HG03095 (cell line): ENCODE measurements around the gene CD3G.

Experiments used
- ATAC-seq: cut with Tn5 transposase; IDR thresholded peaks from one replicate; pipeline ENCODE4 v1.9.1; 2021; ENCODE audit warnings: moderate library complexity; ENCODE audit not compliant: unreplicated experiment

CD3G gene

DNA sequence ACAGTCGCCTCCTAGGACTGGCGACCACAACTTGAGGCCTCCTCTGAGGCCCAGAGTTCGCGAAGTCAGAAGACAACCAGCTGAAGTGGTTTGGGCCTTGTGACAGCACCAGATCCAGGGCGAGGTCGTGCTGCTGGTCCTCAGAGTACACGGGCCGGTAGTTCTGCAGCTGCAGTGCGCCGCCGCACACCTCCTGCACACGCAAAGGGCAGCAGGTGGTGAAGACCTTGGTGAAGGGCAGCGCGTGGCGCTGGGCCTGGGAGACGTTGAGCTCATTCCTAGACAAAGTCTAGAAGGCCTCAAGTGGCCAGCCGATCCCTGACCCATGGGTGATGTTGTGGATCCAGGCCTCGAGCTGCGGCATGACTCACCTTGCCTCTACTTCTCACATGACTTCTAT lies 21.4 kb upstream of the CD3G start:
- ATAC-seq: no peak

DNA sequence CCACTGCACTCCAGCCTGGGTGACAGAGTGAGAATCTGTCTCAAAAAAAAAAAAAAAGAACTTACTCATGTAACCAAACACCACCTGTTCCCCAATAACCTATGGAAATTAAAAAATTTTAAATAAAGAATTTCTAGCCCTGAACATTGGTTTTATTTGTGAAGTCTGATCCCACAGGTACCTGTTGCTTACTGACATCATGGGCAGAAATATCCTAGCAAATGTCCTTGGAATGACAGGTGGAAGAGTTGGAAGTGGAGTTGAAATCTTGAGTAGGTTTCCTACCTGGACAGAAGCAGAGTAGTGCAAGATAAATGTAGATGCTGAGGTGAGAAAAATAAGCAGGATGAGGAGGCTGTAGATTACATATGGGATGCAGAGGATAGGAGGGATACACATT lies 18.9 kb upstream of the CD3G start:
- no peak for ATAC-seq

DNA sequence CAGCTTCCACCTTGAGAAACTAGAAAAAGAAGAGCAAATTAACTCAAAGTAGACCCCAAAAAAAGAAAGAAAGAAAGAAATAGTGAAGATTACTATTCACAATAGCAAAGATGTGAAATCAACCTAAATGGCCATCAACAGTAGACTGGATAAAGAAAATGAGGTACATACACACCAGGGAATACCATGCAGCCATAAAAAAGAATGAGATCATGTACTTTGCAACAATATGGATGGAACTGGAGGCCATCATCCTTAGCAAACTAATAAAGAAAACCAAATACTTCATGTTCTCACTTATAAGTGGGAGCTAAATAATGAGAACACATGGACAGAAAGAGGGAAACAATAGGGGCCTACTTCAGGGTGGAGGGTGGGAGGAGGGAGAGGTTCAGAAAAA lies 15.4 kb upstream of the CD3G start:
- no peak for ATAC-seq

DNA sequence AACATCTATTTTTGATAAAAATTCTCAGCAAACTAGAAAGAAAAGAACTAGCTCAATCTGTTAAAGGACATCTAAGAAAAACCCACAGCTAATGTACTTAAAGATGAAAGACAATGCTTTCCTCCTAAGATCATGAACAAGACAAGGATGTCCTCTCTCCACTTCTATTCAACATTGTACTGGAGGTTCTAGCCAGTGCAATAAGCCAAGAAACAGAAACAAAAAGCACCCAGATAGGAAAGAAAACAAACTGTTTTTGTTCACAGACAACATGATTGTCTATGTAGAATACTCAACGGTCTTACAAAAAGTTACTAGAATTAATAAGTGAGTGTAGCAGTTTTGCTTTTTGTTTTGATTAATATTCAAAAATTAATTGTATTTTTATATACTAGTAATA lies 9.4 kb upstream of the CD3G start:
- no peak for ATAC-seq

DNA sequence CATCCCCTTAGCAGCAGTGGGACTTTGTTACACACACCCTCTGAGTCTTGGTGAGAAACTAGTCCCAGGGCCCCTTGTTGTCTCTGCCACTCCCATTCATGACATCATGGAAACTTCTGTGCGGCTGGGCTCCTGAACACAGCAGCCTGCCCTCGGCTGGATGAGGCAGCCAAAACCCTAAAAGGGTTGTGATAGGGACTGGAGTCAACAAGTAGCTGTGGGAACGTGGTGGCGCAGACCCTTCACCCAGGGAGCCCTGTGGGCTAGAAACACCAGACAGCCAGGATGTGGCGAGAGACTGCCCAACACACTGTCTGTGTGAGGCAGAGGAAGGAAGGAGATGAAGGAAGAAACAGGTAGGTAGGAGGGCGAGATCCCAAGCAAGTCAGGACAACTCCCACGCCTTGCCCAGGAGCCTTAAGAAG lies 5.5 kb upstream of the CD3G start:
- ATAC-seq: no peak

DNA sequence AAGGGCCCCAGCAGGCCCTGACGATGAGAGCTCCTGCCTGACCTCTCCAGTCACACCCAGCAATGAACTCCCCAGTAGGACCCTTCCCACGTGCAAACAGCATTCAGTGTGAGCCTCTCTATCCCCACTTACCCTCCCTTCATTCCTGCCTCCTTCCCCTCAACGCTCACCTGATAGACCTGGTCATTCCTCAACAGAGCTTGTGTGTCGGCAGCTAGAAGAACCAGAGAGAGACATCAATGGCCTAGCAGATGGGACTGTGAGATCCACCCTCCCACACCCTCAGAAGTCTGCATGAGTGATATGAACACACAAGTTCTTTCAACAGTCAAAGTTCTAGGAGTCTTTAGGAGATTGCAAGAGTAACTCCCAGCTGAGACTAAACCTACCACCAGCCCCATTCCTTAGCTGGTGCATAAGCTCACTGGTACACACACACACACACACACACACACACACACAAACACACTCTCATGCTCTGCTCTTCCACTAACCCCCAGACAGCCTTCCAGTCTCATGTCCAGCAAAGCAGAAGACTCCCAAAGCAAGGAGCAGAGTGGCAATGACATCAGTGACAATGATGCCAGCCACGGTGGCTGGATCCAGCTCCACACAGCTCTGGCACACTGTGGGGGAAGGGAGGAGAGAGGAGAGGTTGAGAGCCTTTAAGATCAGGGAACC lies 4.7 kb upstream of the CD3G start:
- no peak for ATAC-seq

DNA sequence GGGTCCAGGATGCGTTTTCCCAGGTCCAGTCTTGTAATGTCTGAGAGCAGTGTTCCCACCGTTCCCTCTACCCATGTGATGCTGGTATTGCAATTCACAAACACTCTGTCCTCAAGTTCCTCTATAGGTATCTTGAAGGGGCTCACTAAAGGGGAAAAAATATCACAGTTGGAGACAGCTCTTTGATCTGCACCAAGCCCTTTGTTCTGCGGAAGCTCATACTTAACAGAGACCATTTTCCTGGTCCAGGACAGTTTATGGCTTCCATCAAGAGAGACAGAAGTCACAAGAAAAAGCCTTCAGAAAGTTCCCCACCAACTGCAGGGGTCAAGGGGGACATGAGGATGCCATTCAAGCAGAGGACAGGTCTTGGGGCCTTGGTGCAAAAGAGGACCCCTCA lies 3.7 kb upstream of the CD3G start:
- ATAC-seq: no peak

DNA sequence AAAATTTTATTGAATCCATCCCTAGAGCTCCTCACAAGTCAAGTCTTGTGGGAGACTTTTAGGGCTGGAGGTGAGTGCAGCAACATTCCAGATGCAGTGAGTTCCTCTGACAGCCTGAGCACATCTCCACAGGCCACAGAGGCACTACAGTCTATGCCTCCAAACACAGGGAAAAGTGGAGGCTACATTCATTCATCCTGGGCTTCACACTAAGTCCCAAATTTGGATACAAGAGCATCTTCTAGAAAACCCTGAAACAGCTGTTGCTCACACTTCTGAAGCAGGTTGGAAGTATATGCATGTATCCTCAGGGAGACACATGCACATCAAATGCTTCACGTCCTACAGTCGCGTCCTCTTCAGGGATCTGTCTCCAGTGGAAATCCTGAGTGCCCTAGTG lies 2.9 kb upstream of the CD3G start:
- ATAC-seq: no peak

DNA sequence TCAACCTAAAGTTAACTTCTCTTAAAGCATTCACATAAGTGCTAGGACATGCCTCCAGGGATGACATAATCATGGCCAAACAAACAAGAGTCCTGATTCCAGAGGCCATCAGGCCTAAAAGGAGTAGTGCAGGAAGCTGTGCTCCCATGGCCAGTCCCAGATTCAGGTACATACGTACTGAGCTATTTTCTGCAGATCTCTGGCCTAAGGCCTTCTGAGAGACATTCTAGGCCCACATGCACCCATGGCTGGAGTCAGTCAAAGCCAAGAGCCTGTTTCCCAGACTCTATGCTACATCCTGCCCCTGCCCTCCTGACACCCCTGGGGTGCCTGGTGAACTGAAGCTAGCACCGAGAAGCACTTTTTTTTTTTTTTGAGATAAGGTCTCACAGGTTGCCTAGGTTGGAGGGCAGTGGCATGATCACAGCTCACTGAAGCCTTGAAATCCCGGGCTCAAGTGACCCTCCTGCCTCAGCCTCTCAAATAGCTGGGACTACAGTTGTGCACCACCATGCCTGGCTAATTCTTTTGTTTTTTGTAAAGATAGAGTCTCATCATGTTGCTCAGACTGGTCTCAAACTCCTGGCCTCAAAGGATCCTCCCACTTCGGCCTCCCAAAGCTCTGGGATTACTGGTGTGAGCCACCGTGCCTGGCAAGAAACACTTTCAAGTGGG lies 2.2 kb upstream of the CD3G start:
- no peak for ATAC-seq

DNA sequence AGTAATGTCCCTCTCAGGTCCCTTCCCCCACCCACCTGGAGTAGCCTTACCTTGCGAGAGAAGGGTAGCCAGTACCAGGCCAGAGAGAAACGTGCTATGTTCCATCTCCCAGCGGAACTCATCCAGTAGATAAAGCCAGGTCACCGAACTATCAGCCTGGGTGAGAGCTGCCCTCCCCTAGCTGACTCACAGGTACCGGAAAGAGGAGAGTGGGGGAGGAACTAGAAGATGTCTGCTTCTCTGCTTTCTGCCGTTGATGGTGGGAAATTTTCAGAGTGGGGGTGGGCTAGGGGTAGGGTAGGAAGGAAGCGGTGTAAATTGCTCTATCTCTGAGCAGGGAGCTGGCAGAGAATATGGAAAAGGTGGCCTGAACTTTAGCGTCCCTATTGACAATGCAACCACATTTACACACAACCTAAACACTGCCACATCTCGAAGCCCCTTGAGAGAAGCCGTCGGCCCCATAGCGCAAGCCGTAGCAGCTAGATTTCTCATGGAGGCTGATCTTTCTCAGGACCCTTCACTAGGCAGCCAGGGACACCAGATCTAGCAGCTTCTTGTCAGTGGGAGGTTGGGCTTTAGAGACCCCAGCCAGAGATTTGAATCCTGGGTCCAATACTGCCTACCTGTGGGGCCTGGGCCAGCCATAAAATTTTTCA lies 1.5 kb upstream of the CD3G start, which contains the start of gene CD3D:
TSS of gene CD3D (minus strand) at position 203 of the 659 bp plus-strand sequence. CDS start at position 105, 98 bp downstream.
- no peak for ATAC-seq

DNA sequence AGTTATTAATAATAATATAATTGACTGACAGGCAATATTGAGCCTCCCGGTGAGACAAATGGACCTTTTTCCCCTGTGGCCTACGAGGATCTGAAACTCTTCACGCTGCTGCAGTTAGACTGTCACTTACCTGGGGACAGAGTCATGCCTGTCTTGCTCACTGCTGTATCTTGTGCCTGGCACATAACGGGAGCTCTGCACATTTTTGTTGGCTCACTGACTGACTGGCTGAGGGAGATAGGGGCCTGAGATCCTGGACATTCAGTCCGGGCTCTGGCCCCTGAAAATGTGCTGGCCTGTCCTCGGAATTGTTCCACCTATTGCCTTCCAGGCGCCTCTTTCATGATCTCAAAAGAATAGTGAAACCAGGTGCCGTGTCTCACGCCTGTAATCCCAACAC lies 896 bp upstream of the CD3G start:
- ATAC-seq: no peak

DNA sequence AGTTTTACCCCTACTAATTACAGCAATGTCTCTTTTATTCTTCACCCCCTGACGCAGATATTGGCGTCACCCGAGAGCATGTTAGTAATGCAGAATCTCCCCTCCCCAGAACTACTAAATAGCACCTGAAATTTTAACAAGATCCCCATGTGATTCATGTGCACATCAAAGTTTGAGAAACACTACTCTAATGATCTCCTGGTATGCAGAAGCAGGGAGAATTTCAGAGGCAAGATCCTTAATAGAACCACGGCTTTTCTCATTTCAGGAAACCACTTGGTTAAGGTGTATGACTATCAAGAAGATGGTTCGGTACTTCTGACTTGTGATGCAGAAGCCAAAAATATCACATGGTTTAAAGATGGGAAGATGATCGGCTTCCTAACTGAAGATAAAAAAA lies 5.3 kb downstream of the CD3G start:
- no peak for ATAC-seq

DNA sequence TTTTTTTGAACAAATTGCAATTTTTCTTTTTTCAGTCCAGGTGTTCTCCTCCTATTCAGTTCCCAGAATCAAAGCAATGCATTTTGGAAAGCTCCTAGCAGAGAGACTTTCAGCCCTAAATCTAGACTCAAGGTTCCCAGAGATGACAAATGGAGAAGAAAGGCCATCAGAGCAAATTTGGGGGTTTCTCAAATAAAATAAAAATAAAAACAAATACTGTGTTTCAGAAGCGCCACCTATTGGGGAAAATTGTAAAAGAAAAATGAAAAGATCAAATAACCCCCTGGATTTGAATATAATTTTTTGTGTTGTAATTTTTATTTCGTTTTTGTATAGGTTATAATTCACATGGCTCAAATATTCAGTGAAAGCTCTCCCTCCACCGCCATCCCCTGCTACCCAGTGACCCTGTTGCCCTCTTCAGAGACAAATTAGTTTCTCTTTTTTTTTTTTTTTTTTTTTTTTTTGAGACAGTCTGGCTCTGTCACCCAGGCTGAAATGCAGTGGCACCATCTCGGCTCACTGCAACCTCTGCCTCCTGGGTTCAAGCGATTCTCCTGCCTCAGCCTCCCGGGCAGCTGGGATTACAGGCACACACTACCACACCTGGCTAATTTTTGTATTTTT lies 9.1 kb downstream of the CD3G start:
- no peak for ATAC-seq

DNA sequence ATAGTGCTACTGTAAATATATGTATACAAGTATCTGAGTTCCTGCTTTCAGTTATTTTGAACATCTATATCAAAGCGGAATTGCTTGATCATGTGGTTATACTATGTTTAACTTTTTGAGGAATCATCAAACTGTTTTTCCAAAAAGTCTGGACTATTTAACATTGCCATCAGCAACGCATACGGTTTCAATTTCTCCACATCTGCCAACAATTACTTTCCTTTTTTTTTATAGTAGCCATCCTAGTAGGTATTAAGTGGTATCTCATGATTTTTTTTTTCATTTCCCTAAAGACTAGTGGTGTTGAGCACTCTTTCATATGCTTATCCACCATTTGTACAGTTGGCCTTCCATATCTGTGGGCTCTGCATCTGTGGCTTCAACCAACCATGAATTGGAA lies 13.9 kb downstream of the CD3G start:
- ATAC-seq: no peak

DNA sequence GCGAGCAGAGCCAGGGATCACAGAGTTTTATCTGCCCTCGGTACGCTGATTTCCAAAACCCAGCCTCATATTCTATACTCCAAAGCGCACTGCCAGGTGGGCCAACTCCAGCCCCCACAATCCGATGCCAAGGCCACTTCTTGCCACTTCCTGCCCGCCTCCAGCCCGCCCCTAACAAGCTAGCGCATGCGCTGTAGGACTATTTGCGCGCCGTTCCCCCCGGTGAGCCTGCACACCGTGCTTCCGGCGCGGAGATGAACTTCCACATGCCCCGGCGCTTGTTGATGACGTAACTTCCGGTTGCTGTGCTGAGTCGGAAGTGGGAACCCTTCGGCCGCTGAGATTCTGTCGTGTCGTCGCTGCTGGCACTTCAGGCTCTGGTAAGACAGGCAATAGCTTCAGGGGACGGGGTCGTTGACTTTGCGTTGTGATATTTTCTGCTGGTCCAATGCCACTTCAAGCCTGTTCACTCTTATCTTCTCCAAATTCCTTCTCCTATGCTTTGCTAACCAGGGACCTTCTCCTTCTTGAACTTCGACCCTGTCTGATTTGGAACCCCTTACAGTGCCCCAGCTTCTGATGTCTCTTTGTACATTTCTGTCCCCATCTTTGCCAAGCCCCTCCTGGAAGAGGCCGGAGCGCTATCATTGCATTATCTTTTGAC lies 15.3 kb downstream of the CD3G start, which contains the start of gene UBE4A:
TSS of gene UBE4A (plus strand) at position 306 of the 664 bp plus-strand sequence. CDS start 5,481 bp downstream, outside the sequence.
- peak; percentile 88 for ATAC-seq

DNA sequence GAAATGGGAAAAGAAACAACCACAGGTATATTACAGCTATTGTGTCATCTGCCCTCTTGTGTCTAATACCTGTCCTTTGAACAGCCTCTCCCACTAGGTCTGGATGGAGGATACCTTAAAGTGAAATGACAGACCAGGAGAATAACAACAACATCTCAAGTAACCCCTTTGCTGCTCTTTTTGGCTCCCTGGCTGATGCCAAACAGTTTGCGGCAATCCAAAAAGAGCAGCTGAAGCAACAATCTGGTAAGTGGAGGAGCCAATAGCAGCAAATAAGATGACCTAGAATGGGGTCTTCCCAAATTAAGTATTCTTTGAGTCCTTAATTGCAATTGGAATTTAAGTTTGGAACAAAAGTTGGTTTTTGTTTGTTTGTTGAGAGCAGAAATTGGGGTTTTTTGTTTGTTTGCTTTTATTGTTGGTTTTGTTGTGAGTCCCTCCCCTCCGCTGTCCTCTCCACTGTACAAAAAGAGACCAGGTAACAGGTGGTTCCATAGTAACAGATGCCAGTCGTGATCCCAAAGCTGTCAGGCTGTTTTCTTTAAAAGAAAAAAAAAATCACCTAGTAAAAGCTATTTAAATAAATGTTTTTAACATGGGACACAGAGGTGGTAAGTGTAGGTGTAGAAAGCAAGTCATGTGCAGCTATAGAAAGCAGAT lies 20.9 kb downstream of the CD3G start:
- no peak for ATAC-seq

DNA sequence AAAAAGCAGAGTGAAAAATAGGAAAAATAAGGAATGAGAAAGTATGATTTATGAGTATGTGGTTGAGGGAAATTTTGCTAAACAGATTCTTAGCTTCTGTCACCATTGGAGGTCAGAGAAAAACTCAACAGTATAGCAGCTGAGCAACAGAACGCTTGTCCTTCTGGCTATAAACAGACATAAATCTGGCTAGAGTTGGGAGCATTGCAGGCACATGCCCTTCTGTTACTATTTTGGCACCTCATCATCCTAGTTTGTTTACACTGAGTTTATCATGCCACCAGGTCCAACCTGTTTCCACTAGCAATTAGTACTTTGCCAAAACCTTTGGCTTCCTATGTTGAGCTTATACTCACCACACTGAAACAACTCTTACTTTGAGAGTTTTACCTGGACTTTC lies 22.1 kb downstream of the CD3G start:
- ATAC-seq: no peak

DNA sequence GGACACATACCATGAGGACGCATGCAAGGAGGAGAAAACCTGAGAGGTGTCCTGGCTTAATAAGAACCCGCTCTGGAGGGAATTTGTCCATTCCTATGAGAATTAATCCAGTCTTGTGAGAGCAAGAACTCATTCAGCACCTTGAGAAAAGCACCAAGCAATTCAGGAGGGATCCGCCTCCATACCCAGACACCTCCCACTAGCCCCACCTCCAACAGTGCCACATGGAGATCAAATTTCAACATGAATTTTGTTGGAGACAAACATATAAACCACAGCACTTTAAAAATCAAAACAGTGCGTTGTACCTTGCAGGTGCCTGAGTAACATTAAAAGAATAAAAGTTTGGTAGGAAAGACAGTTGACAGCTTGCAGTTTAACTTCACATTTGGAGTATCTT lies 26.6 kb downstream of the CD3G start:
- no peak for ATAC-seq

DNA sequence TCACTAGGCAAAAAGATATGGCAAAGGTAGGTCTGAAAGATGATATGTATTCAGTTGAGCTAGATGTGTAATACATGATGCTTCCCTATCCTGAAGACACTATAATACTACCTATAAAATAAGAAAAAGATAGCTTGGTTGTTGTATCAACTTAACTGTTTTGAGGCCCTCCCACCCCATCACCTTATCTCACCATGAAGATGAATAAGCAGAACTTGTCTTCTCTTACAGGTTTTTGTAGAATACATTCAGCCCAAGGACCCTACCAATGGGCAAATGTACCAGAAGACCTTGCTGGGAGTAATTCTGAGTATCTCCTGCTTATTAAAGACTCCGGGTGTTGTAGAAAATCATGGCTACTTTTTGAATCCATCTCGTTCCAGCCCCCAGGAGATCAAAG lies 29.1 kb downstream of the CD3G start:
- no peak for ATAC-seq

DNA sequence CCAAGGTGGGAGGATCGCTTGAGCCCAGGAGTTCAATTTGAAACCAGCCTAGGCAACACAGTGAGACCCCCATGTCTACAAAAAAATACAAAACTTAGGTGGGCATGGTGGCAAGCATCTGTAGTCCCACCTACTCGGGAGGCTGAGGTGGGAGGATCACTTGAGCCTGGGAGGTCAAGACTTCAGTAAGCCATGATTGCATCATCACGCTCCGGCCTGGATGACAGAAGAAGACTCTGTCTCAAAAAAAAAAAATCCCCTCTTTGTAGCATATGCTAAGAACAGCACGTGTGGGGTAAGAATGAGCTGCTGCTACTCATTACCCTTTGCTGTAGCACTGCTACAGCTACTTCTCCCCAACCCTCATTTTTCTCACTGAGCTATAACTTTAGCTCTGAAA lies 29.7 kb downstream of the CD3G start:
- no peak for ATAC-seq

DNA sequence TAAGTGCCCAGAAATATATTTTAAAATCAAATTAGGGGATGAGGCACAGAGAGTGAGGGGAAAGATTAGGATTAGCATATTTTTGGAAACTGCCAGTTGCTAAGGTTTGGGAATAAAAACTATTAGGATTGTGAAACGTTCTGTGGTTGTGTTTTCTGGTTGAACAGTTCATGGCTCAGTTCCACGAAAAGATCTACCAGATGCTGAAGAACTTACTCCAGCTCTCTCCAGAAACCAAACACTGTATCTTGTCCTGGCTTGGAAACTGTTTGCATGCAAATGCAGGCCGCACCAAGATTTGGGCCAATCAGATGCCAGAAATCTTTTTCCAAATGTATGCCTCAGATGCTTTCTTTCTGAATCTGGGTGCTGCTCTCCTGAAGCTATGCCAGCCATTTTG lies 30.6 kb downstream of the CD3G start:
- no peak for ATAC-seq
